Measurements from ENCODE around the gene MYCBP2. TPM values are rescaled to one million over a fixed set of nuclear protein-coding genes. Genes with fewer than 3 reads are reported as not detected.

MYCBP2 gene
- total RNA-seq: 37.4 and 50.2 TPM in 2 replicates

GRCh38 chr13:77326905-77327604 is at the start of gene MYCBP2:
TSS of gene MYCBP2 (minus strand) at chr13:77327094. CDS start at chr13:77326775, 319 bp downstream.
- DNase-seq (ENCODE audit: low read depth) (peak; percentile 96), FAIRE-seq (no peak)
- no peak for TF ChIP-seq CTCF (IDR thresholded peaks at IDR 0.05; ENCODE audit: insufficient read depth, low read length, severe bottlenecking)
- no peaks in the 10 kb centered on the region for H3K27me3 ChIP-seq (ENCODE audit: control insufficient read depth, insufficient read depth, low read length)
- no peaks in the 10 kb centered on the region for H3K36me3 ChIP-seq (ENCODE audit: control insufficient read depth, insufficient read depth, low read length)
- H3K4me3 ChIP-seq (ENCODE audit: low read depth, low read length): peak within 1 kb of the TSS; percentile 93

GRCh38 chr13:77375560-77376108 is 48.7 kb upstream of the MYCBP2 start:
- Histone ChIP-seq H3K27me3 (ENCODE audit: control insufficient read depth, insufficient read depth, low read length) (no peaks in the 10 kb centered on the region), H3K4me3 (ENCODE audit: low read depth, low read length) (no peak overlapping the region), H3K36me3 (ENCODE audit: control insufficient read depth, insufficient read depth, low read length) (no peaks in the 10 kb centered on the region)
- FAIRE-seq: no peak
- no peak for TF ChIP-seq CTCF (IDR thresholded peaks at IDR 0.05; ENCODE audit: insufficient read depth, low read length, severe bottlenecking)
- DNase-seq (ENCODE audit: low read depth): peak; percentile 46

GRCh38 chr13:77374786-77375185 is 47.9 kb upstream of the MYCBP2 start:
- DNase-seq (ENCODE audit: low read depth): no peak
- no peak for FAIRE-seq

GRCh38 chr13:77374339-77374738 is 47.4 kb upstream of the MYCBP2 start:
- no peak for FAIRE-seq
- no peak for TF ChIP-seq CTCF (IDR thresholded peaks at IDR 0.05; ENCODE audit: insufficient read depth, low read length, severe bottlenecking)
- H3K27me3 ChIP-seq (ENCODE audit: control insufficient read depth, insufficient read depth, low read length): no peaks in the 10 kb centered on the region

More at GRCh38 chr13:77374786-77375185, 47.9 kb upstream of the MYCBP2 start:
- H3K27me3 ChIP-seq (ENCODE audit: control insufficient read depth, insufficient read depth, low read length): no peaks in the 10 kb centered on the region
- no peaks in the 10 kb centered on the region for H3K36me3 ChIP-seq (ENCODE audit: control insufficient read depth, insufficient read depth, low read length)
- TF ChIP-seq CTCF (IDR thresholded peaks at IDR 0.05; ENCODE audit: insufficient read depth, low read length, severe bottlenecking): no peak
- no peak overlapping the region for H3K4me3 ChIP-seq (ENCODE audit: low read depth, low read length)

GRCh38 chr13:77373502-77373901 is 46.6 kb upstream of the MYCBP2 start:
- H3K36me3 ChIP-seq (ENCODE audit: control insufficient read depth, insufficient read depth, low read length): no peaks in the 10 kb centered on the region
- no peak for FAIRE-seq
- no peak for TF ChIP-seq CTCF (IDR thresholded peaks at IDR 0.05; ENCODE audit: insufficient read depth, low read length, severe bottlenecking)
- DNase-seq (ENCODE audit: low read depth): no peak
- no peak overlapping the region for H3K4me3 ChIP-seq (ENCODE audit: low read depth, low read length)
- H3K27me3 ChIP-seq (ENCODE audit: control insufficient read depth, insufficient read depth, low read length): no peaks in the 10 kb centered on the region

More at GRCh38 chr13:77374339-77374738, 47.4 kb upstream of the MYCBP2 start:
- DNase-seq (ENCODE audit: low read depth): no peak
- Histone ChIP-seq H3K4me3 (ENCODE audit: low read depth, low read length) (no peak overlapping the region), H3K36me3 (ENCODE audit: control insufficient read depth, insufficient read depth, low read length) (no peaks in the 10 kb centered on the region)

Measured in bronchial epithelial cell (primary cell).